ENCODE results near the gene CALHM4. TPM values are rescaled to one million over a fixed set of nuclear protein-coding genes. Genes with fewer than 3 reads are reported as not detected.

CALHM4 gene
- total and polyA plus RNA-seq, 2 of the 13 experiments (the other 11 are each of a cell fraction or from before 2014, with no cell fraction given), result not detected

DNA sequence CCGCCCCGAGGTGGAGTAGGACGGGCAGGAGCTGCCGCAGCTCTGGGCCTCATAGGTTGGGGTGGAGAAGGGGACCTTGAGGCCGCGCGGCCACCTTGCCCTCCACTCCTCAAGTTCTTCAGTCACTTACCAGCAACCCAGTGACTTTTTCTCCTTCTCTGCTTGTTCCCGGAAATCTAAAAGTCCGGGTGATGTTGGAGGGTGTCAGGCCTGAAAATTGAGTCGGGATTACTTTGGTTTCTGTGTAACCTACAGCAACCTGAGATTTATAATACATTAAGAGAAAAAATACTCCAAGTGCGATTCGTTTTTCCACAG lies 18.1 kb downstream of the CALHM4 start (continued):
- TF ChIP-seq ZFP36L2 (CRISPR knock-in tag; IDR thresholded peaks at IDR 0.05) (no peak), ELF4 (CRISPR knock-in tag; IDR thresholded peaks at IDR 0.05; ENCODE audit: borderline replicate concordance) (0 out of 2 replicates have a peak, but pooled peaks have one; percentile 19), TRAFD1 (CRISPR knock-in tag; IDR thresholded peaks at IDR 0.05; ENCODE audit: borderline replicate concordance) (no peak), SRF (IDR thresholded peaks at IDR 0.05; ENCODE audit: low read depth, low read length) (no peak), ZBTB21 (CRISPR knock-in tag; IDR thresholded peaks at IDR 0.05) (0 out of 2 replicates have a peak, but pooled peaks have one; percentile 0), PRPF4 (IDR thresholded peaks at IDR 0.05; ENCODE audit: low read depth, low read length, poor library complexity, severe bottlenecking) (no peak), AHR (CRISPR knock-in tag; IDR thresholded peaks at IDR 0.05) (no peak), SAFB2 (CRISPR knock-in tag; IDR thresholded peaks at IDR 0.05; ENCODE audit: borderline replicate concordance, low read depth) (no peak), ZKSCAN8 (CRISPR knock-in tag; IDR thresholded peaks at IDR 0.05; ENCODE audit: borderline replicate concordance) (no peak), ZBTB46 (CRISPR knock-in tag; IDR thresholded peaks at IDR 0.05; ENCODE audit: borderline replicate concordance) (no peak), FOXK2 (IDR thresholded peaks at IDR 0.05) (no peak), ZNF3 (CRISPR knock-in tag; IDR thresholded peaks at IDR 0.05) (peak; percentile 59; the same call in 1 of the 2 replicates), ZNF619 (CRISPR knock-in tag; IDR thresholded peaks at IDR 0.05) (no peak), ATAD3A (CRISPR knock-in tag; IDR thresholded peaks at IDR 0.05) (no peak), ZMAT5 (CRISPR knock-in tag; IDR thresholded peaks at IDR 0.05; ENCODE audit: borderline replicate concordance, low read depth) (no peak), NRL (CRISPR knock-in tag; IDR thresholded peaks at IDR 0.05; ENCODE audit: borderline replicate concordance) (no peak), ARID3A (IDR thresholded peaks at IDR 0.05; ENCODE audit: low read depth, low read length) (no peak), ZKSCAN1 (IDR thresholded peaks at IDR 0.05; ENCODE audit: low read length) (no peak), BRD4 (CRISPR knock-in tag; IDR thresholded peaks at IDR 0.05) (no peak), PHF21A (CRISPR knock-in tag; IDR thresholded peaks at IDR 0.05) (no peak), TMF1 (CRISPR knock-in tag; IDR thresholded peaks at IDR 0.05; ENCODE audit: low read depth) (no peak), SRSF9 (IDR thresholded peaks at IDR 0.05; ENCODE audit: borderline replicate concordance, insufficient read depth, low read depth, low read length, poor library complexity, severe bottlenecking) (no peak), IRX3 (CRISPR knock-in tag; IDR thresholded peaks at IDR 0.05; ENCODE audit: borderline replicate concordance, low read depth) (no peak)
- TF ChIP-seq, protein P1, sequence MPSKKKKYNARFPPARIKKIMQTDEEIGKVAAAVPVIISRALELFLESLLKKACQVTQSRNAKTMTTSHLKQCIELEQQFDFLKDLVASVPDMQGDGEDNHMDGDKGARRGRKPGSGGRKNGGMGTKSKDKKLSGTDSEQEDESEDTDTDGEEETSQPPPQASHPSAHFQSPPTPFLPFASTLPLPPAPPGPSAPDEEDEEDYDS (CRISPR knock-in tag; IDR thresholded peaks at IDR 0.05), result no peak
- TF ChIP-seq, protein P2, sequence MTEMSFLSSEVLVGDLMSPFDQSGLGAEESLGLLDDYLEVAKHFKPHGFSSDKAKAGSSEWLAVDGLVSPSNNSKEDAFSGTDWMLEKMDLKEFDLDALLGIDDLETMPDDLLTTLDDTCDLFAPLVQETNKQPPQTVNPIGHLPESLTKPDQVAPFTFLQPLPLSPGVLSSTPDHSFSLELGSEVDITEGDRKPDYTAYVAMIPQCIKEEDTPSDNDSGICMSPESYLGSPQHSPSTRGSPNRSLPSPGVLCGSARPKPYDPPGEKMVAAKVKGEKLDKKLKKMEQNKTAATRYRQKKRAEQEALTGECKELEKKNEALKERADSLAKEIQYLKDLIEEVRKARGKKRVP (CRISPR knock-in tag; IDR thresholded peaks at IDR 0.05), result no peak
